ENCODE measurements around the gene USP19. TPM values are rescaled to one million over a fixed set of nuclear protein-coding genes. Genes with fewer than 3 reads are reported as not detected.

USP19 gene
- total and polyA plus RNA-seq, 5 experiments from 2014 or later: 19.5 to 108 (median 42.2) TPM

DNA sequence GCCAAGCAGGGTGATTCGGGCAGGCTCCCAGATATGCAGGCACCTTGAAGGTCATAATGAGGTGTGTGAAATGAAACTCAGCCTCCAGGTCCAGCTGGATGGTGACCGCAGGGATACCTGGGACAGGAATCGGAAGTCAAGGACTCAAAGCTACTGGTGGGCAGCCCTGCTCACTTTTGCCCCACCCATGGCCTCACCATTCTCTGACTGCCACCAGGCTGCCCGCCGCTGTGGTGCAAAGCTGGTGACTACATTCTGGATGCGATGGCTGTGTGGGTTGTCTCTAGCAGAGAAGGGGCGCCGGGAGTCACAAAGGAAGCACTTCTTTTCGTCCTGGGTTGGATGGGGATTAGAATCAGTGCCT is 11.4 kb upstream of the USP19 start:
- peak overlapping the region in 1 of 10 donors; percentile 29 for H3K27ac Mint-ChIP-seq
- no peaks in the 10 kb centered on the region for H3K9me3 Mint-ChIP-seq
- H3K4me1 Mint-ChIP-seq: peaks cover 2 to 9% (median 8%) of the 10 kb centered on the region in 4 donors
- H3K27me3 Mint-ChIP-seq: peaks cover 3 to 40% (median 23%) of the 10 kb centered on the region in 5 donors
- no peak overlapping the region for H3K4me3 Mint-ChIP-seq
- no peak for ATAC-seq
- no peak for DNase-seq
- no peaks in the 10 kb centered on the region for H3K36me3 Mint-ChIP-seq
- POLR2A ChIA-PET: interaction anchor here (1.0 kb wide), 1 partner anchor 11 kb away, joined by 4 read pairs; the partner anchor contains the start of gene USP19

DNA sequence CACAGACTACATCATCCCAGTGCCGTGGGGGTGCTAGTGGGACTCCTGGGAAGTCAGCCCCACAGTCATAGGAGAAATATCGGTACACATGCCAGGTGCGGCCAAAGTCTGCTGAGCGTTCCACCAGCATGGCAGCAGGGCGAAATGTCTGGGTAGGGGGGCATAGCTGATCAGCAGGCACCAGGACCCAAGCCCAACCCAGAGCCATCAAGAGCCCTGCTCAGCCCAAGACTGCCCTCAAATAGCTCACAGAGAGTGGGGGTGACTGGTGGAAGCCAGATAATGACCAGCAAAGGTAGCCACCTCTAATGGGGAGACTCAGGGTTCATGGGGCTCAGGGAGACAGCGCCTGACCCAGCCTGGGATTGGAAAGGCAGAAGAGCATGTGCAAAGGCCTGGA is 11.0 kb upstream of the USP19 start:
- no peak overlapping the region for H3K4me3 Mint-ChIP-seq
- POLR2A ChIA-PET: no interaction called here
- DNase-seq (no peak), ATAC-seq (no peak)
- H3K9me3 Mint-ChIP-seq: no peaks in the 10 kb centered on the region
- H3K4me1 Mint-ChIP-seq: peaks cover 2 to 9% (median 8%) of the 10 kb centered on the region in 4 donors
- H3K27ac Mint-ChIP-seq: peak overlapping the region in 2 of 10 donors; percentile 15 to 62
- H3K27me3 Mint-ChIP-seq: peaks cover 3 to 39% (median 23%) of the 10 kb centered on the region in 5 donors
- H3K36me3 Mint-ChIP-seq: no peaks in the 10 kb centered on the region

DNA sequence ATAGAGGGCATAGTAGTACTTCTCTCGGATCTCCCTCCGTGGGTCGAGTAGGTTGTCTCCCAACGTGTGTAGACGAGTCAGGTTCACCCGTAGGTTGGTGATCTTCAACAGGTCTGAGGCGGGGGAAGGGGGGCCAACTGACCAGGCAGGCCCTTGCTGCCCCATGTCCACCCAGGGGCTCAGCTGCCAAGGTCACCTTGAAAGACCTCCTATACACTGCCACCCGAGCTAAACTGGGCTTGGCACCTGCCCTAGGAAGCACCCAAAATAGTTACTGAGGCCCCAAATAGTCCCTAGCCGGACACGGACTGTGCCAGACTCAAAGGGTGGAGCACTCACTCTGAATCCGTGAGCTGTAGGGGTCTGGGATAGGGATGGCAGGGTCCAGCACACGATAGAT is 10.4 kb upstream of the USP19 start:
- POLR2A ChIA-PET: interaction anchor here (2.0 kb wide), 1 partner anchor 10 kb away, joined by 9 read pairs; the partner anchor contains the start of gene USP19
- H3K27ac Mint-ChIP-seq: no peak overlapping the region

DNA sequence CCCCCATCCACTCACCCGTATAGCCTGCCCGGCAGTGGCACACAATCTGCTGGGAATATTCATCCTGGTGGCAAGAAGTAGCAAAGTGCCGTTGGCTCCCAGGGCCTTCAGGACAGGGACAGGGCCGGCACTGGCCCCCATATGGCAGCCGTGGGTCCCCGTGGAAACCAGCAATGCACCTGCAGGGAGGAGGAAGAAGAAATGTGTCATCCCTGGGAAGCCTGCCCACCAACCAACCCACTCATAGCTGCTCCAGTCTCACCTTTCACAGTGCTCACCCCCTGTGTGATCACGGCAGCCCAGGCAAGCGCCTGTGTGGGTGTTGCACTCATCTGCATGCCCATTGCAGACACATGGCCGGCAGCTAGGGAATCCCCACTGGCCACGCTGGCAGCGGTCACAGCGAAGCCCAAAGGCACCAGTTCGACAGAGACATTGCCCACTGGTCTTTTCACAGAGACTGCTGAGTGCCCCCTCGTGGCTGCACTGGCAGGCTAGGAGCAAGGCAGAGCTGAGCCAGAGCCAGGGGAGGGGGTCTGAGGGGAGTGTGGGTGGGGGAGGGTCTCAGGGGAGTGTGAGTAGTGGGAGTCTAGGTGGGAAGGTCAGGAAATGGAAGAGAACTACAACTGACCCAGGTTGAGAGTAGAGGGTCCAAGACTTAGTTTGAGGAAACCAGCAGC is 4.5 kb upstream of the USP19 start:
- no peak for DNase-seq
- H3K27me3 Mint-ChIP-seq: no peaks in the 10 kb centered on the region
- peak overlapping the region in 4 of 10 donors; percentile 3 to 53 (median 24) for H3K27ac Mint-ChIP-seq
- H3K9me3 Mint-ChIP-seq: no peaks in the 10 kb centered on the region
- no peak for ATAC-seq
- H3K36me3 Mint-ChIP-seq: no peaks in the 10 kb centered on the region
- POLR2A ChIA-PET: interaction anchor here (0.6 kb wide), 1 partner anchor 28 kb away, joined by 3 read pairs; no protein-coding TSS in a partner anchor
- no peak overlapping the region for H3K4me3 Mint-ChIP-seq
- peaks cover 0 to 14% (median 10%) of the 10 kb centered on the region in 4 donors for H3K4me1 Mint-ChIP-seq

More for the DNA sequence above, 10.4 kb upstream of the USP19 start:
- Mint-ChIP-seq H3K4me3 (no peak overlapping the region), H3K9me3 (no peaks in the 10 kb centered on the region), H3K36me3 (no peaks in the 10 kb centered on the region), H3K4me1 (peaks cover 2 to 9% (median 8%) of the 10 kb centered on the region in 4 donors), H3K27me3 (peaks cover 3 to 38% (median 23%) of the 10 kb centered on the region in 5 donors)
- no peak for DNase-seq
- no peak for ATAC-seq

DNA sequence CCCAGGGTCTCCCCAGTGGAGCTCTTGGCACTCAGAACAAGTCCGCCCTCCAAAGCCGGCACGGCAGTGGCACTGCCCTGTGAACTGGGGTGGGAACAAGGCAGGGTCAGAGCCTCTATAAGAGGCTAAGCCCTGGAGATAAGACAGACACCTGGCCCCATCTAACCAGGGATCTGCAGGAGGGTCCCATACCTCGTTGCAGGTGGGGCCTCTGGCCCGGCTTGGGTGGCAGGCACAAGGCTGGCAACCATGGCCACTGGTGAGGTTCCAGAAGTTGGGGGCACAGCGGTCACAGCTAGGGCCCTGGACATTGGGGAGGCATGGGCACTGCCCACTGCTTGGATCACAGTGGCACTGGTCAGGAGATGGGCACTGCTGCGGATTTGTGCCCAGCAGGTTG is 3.6 kb upstream of the USP19 start:
- no peak overlapping the region for H3K4me3 Mint-ChIP-seq
- no peaks in the 10 kb centered on the region for H3K27me3 Mint-ChIP-seq
- DNase-seq (no peak), ATAC-seq (no peak)
- no peak overlapping the region for H3K27ac Mint-ChIP-seq
- POLR2A ChIA-PET: no interaction called here
- H3K9me3 Mint-ChIP-seq: no peaks in the 10 kb centered on the region
- peaks cover 3 to 23% (median 18%) of the 10 kb centered on the region in 4 donors for H3K4me1 Mint-ChIP-seq
- H3K36me3 Mint-ChIP-seq: peaks cover 0 to 3% (median 0%) of the 10 kb centered on the region in 3 donors

DNA sequence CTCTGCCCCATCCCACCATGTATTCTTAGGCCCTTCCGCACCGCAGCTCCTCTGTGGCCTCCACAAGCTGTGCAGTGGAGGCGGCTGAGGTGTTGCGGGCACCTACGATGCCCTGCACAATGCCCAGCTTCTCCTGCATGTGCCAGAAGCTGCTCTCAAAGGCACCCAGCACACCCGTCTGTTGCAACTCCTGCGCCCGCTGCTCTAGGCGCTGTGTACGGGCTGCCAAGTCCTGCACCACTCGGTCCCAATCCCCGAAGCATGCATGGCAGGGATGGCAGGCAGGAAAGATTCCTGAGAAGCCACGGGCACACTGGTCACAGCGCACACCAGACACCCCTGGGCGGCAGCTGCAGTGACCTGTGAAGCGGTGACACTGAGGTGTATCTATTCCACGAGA is 3.1 kb upstream of the USP19 start:
- POLR2A ChIA-PET: interaction anchor here (5.0 kb wide), 1 partner anchor 30 kb away, joined by 85 read pairs; the partner anchor contains the start of gene QRICH1
- H3K36me3 Mint-ChIP-seq: peaks cover 0 to 8% (median 0%) of the 10 kb centered on the region in 3 donors

DNA sequence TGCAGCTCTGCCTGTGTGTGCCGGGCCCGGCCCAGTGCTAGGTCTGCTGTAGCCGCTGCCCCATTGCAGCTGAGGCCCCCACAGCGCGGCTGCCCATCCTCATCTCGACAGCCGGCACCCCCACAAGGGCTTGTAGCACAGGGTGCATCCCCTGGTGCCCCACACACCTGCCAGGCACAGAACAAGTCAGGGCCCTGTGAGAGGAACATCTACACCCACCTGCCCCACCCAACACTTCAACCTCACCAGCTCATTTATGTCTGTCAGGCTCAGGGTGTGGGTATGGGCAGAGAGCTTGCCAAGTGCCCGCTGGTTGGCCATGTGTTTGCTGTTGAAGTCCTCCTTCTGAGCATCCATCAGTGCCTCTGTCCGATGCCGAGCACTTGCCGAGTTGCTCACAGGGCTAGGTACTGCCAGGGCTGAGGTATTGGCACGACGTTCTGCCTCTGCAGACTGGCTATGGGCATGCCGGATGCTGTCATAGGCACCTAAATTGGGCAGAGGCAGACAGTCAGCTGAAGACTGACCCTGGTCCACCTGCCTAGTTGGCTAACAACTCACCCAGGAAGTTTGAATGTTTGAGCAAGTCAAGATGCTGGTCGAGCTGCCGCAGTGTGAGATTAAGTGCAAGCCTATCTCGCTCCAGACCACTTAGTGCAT is 2.4 kb upstream of the USP19 start:
- Mint-ChIP-seq H3K36me3 (peaks cover 0 to 12% (median 0%) of the 10 kb centered on the region in 3 donors), H3K27ac (peak overlapping the region in 6 of 10 donors; percentile 27 to 95 (median 80)), H3K9me3 (no peaks in the 10 kb centered on the region), H3K4me3 (no peak overlapping the region), H3K4me1 (peaks cover 6 to 28% (median 26%) of the 10 kb centered on the region in 4 donors), H3K27me3 (no peaks in the 10 kb centered on the region)
- DNase-seq (no peak), ATAC-seq (no peak)
- POLR2A ChIA-PET: interaction anchor here (5.0 kb wide), 1 partner anchor 29 kb away, joined by 85 read pairs; the partner anchor contains the start of gene QRICH1

More for the DNA sequence above, 3.1 kb upstream of the USP19 start:
- H3K27me3 Mint-ChIP-seq: no peaks in the 10 kb centered on the region
- ATAC-seq (no peak), DNase-seq (no peak)
- H3K4me3 Mint-ChIP-seq: no peak overlapping the region
- H3K27ac Mint-ChIP-seq: peak overlapping the region in 1 of 10 donors; percentile 27
- no peaks in the 10 kb centered on the region for H3K9me3 Mint-ChIP-seq
- H3K4me1 Mint-ChIP-seq: peaks cover 6 to 28% (median 23%) of the 10 kb centered on the region in 4 donors

DNA sequence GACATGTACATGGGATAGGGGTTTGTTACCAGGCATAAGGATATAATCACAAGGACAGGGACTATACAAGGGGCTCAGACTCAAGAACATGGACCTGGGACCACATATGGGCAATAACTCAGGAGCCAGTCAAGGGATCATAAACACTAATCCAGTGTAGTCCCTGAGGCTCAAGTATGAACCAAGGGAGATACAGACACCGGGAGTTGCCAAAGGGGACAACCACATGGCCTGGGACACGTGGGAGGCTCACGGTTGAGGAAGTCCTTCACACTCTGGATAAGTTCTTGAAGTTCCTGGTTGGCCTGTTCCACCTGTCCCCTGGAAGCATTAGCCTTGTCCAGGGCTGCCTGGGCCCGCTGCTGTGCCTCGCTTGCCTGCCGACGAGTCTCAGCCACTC is 1.8 kb upstream of the USP19 start:
- H3K4me3 Mint-ChIP-seq: peak overlapping the region in 3 of 10 donors; percentile 21 to 89 (median 47)
- POLR2A ChIA-PET: interaction anchor here (1.6 to 5.0 kb wide), 6 partner anchors 8 to 115 kb away, joined by 4 to 85 read pairs (median 13); partner anchors contain the start of genes CCDC71, LAMB2, QRICH1 and WDR6
- DNase-seq (no peak), ATAC-seq (no peak)
- H3K36me3 Mint-ChIP-seq: peaks cover 0 to 18% (median 0%) of the 10 kb centered on the region in 3 donors
- peaks cover 6 to 28% (median 28%) of the 10 kb centered on the region in 4 donors for H3K4me1 Mint-ChIP-seq
- peak overlapping the region; percentile 50 to 96 (median 94) for H3K27ac Mint-ChIP-seq
- no peaks in the 10 kb centered on the region for H3K27me3 Mint-ChIP-seq
- H3K9me3 Mint-ChIP-seq: no peaks in the 10 kb centered on the region

DNA sequence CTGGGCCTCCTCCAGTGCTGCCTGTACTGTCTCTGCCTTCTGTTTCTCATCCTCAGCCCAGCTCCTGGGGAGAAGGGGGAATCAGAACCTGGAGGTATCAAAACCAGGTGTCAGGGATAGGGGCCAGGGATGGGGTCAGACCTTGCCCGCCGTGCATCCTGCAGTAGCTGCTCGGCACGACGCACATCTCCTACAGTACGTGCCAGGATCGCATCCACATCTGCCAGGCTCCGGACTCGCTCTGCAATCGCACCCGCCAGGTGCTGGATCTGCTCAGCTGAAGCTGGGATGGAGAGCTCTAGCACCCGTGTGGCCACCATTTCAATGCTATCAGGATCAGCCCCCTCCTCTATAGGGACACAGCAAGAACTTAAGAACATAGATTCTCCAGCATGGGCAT is 1.4 kb upstream of the USP19 start:
- Mint-ChIP-seq H3K4me3 (peak overlapping the region; percentile 47 to 89 (median 69)), H3K27ac (peak overlapping the region; percentile 88 to 96 (median 94)), H3K4me1 (peaks cover 6 to 28% (median 28%) of the 10 kb centered on the region in 4 donors), H3K9me3 (no peaks in the 10 kb centered on the region), H3K27me3 (no peaks in the 10 kb centered on the region), H3K36me3 (peaks cover 0 to 21% (median 0%) of the 10 kb centered on the region in 3 donors)
- no peak for DNase-seq
- no peak for ATAC-seq
- POLR2A ChIA-PET: interaction anchor here (0.6 to 5.0 kb wide), 9 partner anchors 8 to 356 kb away, joined by 3 to 85 read pairs (median 9); partner anchors contain the start of genes CCDC71, LAMB2, QRICH1 and WDR6

DNA sequence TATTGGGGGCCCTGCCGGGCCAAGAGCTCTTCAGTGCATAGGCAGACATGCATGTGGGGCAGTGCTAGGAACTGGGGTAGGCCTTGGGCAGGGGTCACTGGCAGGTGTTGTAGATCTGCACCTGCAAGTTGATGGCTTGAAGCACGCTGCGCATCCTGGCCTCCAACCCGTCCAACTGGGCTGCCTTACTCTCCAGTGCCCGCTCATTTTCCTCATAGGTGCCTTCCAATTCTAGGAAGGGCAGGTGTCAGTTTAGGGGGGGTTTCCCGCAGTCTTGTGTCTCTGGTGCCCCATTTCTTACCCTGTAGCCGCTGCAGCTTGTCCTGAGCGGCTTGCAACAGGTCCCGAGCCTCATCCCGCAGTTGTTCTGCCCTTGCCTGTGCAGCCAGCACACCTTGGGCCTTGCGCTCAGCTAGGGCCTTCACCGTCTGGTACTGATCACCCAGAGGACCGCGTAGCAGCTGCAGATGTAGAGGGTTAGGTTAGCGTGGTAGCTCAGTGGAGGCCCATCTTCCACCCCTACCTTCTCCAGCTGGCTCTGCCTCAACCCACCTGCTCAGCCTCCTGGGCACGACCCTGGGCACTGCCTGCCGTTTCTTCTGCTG is 611 bp upstream of the USP19 start:
- POLR2A ChIA-PET: interaction anchor here (0.5 to 5.0 kb wide), 25 partner anchors 9 to 357 kb away, joined by 3 to 85 read pairs (median 4); partner anchors contain the start of genes ARIH2, CCDC71, IMPDH2 and LAMB2
- DNase-seq (no peak), ATAC-seq (no peak)
- Mint-ChIP-seq H3K4me1 (peaks cover 6 to 33% (median 29%) of the 10 kb centered on the region in 4 donors), H3K4me3 (peak overlapping the region; percentile 76 to 92 (median 87)), H3K27me3 (no peaks in the 10 kb centered on the region), H3K36me3 (peaks cover 0 to 26% (median 5%) of the 10 kb centered on the region in 3 donors), H3K27ac (peak overlapping the region; percentile 88 to 96 (median 94)), H3K9me3 (no peaks in the 10 kb centered on the region)

DNA sequence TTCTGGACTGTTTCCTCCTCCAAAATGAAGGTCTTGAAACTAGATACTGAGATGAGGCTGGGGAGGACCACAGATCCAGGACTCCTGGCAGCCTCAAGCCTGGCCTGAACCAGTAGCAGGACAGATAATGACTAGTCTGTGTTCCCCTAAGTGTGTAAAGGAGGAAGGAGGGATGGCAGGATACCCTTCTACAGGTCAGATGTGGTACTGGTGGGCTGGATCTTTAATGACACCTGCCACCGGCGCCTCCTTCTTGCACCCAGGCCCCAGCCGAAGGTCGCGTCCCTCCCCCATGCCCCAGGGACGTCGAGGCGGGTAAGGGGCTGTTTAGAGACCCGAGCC is 556 bp downstream of the USP19 start:
- DNase-seq: peak in 2 of 10 donors; percentile 18 to 23

DNA sequence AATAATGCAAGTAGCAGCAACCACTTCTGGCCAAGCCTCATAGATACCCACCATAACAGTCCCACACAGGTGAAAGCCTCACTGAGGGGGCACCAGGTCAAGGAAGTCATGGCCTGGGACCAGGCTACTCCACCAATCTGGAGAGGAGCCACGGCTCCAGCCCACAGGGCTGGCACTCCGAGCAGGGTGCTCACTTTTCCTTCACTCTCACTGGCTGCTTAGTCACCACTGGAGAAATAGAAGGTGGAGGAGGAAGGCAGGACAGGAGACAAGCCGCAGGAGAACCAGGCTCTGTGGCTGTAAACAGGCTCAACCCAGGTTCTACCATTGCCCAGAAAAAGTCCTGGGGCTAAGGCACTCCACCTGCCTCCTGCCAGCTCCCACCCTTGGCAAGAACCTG is 1.2 kb downstream of the USP19 start:
- Mint-ChIP-seq H3K36me3 (peaks cover 0 to 40% (median 13%) of the 10 kb centered on the region in 3 donors), H3K4me1 (peaks cover 9 to 36% (median 29%) of the 10 kb centered on the region in 4 donors), H3K4me3 (peak overlapping the region; percentile 76 to 92 (median 87)), H3K27ac (peak overlapping the region; percentile 9 to 96 (median 93)), H3K27me3 (no peaks in the 10 kb centered on the region), H3K9me3 (no peaks in the 10 kb centered on the region)
- POLR2A ChIA-PET: interaction anchor here (1.5 to 5.0 kb wide), 5 partner anchors 10 to 112 kb away, joined by 4 to 85 read pairs (median 29); partner anchors contain the start of genes CCDC71, QARS1, QRICH1 and WDR6
- ATAC-seq (no peak), DNase-seq (no peak)

More for the DNA sequence above, 556 bp downstream of the USP19 start:
- Mint-ChIP-seq H3K27ac (peak overlapping the region; percentile 88 to 96 (median 94)), H3K36me3 (peaks cover 0 to 37% (median 11%) of the 10 kb centered on the region in 3 donors), H3K4me1 (peaks cover 9 to 36% (median 29%) of the 10 kb centered on the region in 4 donors), H3K9me3 (no peaks in the 10 kb centered on the region), H3K4me3 (peak overlapping the region; percentile 76 to 92 (median 87)), H3K27me3 (no peaks in the 10 kb centered on the region)
- POLR2A ChIA-PET: interaction anchor here (0.7 to 5.0 kb wide), 15 partner anchors 10 to 403 kb away, joined by 3 to 85 read pairs (median 7); partner anchors contain the start of genes CCDC71, IP6K2, NDUFAF3 and QARS1
- peak; percentile 5 to 24 for ATAC-seq

Measured in naive thymus-derived CD8-positive, alpha-beta T cell (primary cell).